ENCODE measurements around the gene C1orf141. TPM values are rescaled to one million over a fixed set of nuclear protein-coding genes. Genes with fewer than 3 reads are reported as not detected.

The C1orf141 gene
- total and polyA plus RNA-seq, 9 of the 15 experiments (the other 6 are each of a cell fraction or from before 2014, with no cell fraction given) = not detected

- TF ChIP-seq, protein P1, sequence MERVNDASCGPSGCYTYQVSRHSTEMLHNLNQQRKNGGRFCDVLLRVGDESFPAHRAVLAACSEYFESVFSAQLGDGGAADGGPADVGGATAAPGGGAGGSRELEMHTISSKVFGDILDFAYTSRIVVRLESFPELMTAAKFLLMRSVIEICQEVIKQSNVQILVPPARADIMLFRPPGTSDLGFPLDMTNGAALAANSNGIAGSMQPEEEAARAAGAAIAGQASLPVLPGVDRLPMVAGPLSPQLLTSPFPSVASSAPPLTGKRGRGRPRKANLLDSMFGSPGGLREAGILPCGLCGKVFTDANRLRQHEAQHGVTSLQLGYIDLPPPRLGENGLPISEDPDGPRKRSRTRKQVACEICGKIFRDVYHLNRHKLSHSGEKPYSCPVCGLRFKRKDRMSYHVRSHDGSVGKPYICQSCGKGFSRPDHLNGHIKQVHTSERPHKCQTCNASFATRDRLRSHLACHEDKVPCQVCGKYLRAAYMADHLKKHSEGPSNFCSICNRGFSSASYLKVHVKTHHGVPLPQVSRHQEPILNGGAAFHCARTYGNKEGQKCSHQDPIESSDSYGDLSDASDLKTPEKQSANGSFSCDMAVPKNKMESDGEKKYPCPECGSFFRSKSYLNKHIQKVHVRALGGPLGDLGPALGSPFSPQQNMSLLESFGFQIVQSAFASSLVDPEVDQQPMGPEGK (CRISPR knock-in tag; IDR thresholded peaks at IDR 0.05; ENCODE audit: borderline replicate concordance) = 0 out of 2 replicates have a peak, but pooled peaks have one; percentile 38
- 0 out of 2 replicates have a peak, but pooled peaks have one; percentile 66 for TF ChIP-seq ZNF140 (CRISPR knock-in tag; IDR thresholded peaks at IDR 0.05)
- TF ChIP-seq, protein P2, sequence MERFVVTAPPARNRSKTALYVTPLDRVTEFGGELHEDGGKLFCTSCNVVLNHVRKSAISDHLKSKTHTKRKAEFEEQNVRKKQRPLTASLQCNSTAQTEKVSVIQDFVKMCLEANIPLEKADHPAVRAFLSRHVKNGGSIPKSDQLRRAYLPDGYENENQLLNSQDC (CRISPR knock-in tag; IDR thresholded peaks at IDR 0.05) = no peak
These were observed 74.0 kb downstream of the C1orf141 start (continued) for GRCh38 chr1:67060811-67061218.

DNA sequence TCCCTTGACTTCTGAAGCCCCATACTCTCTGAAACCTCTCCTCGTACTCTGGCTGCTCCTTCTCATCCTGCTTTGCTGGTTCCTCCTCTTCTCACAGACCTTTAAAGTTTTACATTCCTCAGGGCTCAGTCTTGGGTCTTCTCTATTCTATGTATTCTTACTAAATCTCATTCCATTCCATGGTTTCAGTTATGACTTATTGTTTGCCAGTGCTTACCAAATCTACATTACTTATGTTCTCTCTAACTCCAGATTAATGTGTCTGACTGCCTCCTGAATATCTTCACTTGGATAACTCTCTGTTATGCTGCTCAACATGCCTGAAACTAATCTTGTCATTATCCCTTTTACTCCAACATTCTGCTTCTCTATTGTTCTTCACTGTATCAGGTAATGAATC lies 75.4 kb downstream of the C1orf141 start:
- POLR2A ChIA-PET = no interaction called here
- BruUV-seq (replicated peaks) = no TSS peak

More for the DNA sequence above, 75.4 kb downstream of the C1orf141 start:
- H3K27ac ChIP-seq (ENCODE audit: extremely low read depth, low read depth, low read length) = no peak overlapping the region
- in situ Hi-C loops (cut with MboI) = loop anchor here (5.0 kb wide), 1 partner anchor 48 kb away; no protein-coding TSS in a partner anchor
- no peaks in the 10 kb centered on the region for H4K20me1 ChIP-seq (replicated peaks; ENCODE audit: control insufficient read depth, insufficient read depth, low read length)
- H2AFZ ChIP-seq (ENCODE audit: low read depth, low read length) = 0 out of 2 replicates have a peak overlapping the region, but pooled peaks have one; percentile 1
- FAIRE-seq = no peak
- no peak overlapping the region for H3K9ac ChIP-seq (ENCODE audit: insufficient read depth in 1 of 2, low read depth in 2 of 2, low read length in 2 of 2)
- 24% methylated on average over 1 of the region's 1 CpG for WGBS (ENCODE audit: insufficient coverage, low coverage, missing lambda C conversion rate)
- H3K9me3 ChIP-seq (replicated peaks; ENCODE audit: control insufficient read depth, insufficient read depth, low read depth, low read length) = no peaks in the 10 kb centered on the region
- H3K36me3 ChIP-seq (ENCODE audit: control insufficient read depth, insufficient read depth, low read length) = no peaks in the 10 kb centered on the region
- intact Hi-C loops (cut with micrococcal nuclease) = no loop called here
- H3K4me3 ChIP-seq = no peak overlapping the region
- H3K4me1 ChIP-seq (replicated peaks in 1 of 2; ENCODE audit: control insufficient read depth in 2 of 2, insufficient read depth in 2 of 2, low read length in 2 of 2) = peaks cover under 1 to 15% of the 10 kb centered on the region in 2 experiments; a peak in 3 of 5 replicates
- H3K27me3 ChIP-seq (ENCODE audit: control insufficient read depth in 2 of 2, insufficient read depth in 2 of 2, low read length in 2 of 2) = no peaks in the 10 kb centered on the region
- no peak for ATAC-seq
- CTCF ChIA-PET (ENCODE audit: low intra/inter-chr PET ratio) = no interaction called here
- no peaks in the 10 kb centered on the region for H3K79me2 ChIP-seq (ENCODE audit: control insufficient read depth, insufficient read depth, low read length)
- no peaks in the 10 kb centered on the region for H3K9me1 ChIP-seq (ENCODE audit: control insufficient read depth, insufficient read depth, low read length)
- no peak for TF ChIP-seq SMC3 (conservative IDR thresholded peaks at IDR 0.05; ENCODE audit: insufficient read depth, low read depth, low read length)
- no peak for TF ChIP-seq ZNF449 (CRISPR knock-in tag; IDR thresholded peaks at IDR 0.05)
- TF ChIP-seq, protein P3, sequence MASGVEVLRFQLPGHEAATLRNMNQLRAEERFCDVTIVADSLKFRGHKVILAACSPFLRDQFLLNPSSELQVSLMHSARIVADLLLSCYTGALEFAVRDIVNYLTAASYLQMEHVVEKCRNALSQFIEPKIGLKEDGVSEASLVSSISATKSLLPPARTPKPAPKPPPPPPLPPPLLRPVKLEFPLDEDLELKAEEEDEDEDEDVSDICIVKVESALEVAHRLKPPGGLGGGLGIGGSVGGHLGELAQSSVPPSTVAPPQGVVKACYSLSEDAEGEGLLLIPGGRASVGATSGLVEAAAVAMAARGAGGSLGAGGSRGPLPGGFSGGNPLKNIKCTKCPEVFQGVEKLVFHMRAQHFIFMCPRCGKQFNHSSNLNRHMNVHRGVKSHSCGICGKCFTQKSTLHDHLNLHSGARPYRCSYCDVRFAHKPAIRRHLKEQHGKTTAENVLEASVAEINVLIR (CRISPR knock-in tag; IDR thresholded peaks at IDR 0.05) = no peak
- no peak for TF ChIP-seq SAFB (IDR thresholded peaks at IDR 0.05; ENCODE audit: borderline replicate concordance, low read depth, low read length)
- no peak for TF ChIP-seq BCLAF1 (IDR thresholded peaks at IDR 0.05; ENCODE audit: borderline replicate concordance in 1 of 2, control insufficient read depth in 1 of 2, low read depth in 2 of 2, low read length in 1 of 2)
- TF ChIP-seq GABPB2 (CRISPR knock-in tag; conservative IDR thresholded peaks at IDR 0.05) = no peak
- TF ChIP-seq ZNF561 (CRISPR knock-in tag; conservative IDR thresholded peaks at IDR 0.05) = no peak
- no peak for DNase-seq (ENCODE audit: extremely low read depth in 1 of 4, low spot score in 3 of 4)
- H3K4me2 ChIP-seq (ENCODE audit: insufficient read depth, low read length) = no peak overlapping the region
